AG04450 (cell line): ENCODE data around the gene DCLK1. TPM values are rescaled to one million over a fixed set of nuclear protein-coding genes. Genes with fewer than 3 reads are reported as not detected.

Experiments
- CTCF ChIA-PET: fragments of 300-600, 350-600 bp; formaldehyde crosslinking; extraction: SDS; loops from one replicate; lab custom pipeline; 2022; ENCODE audit warnings: antibody characterized with exemption, inconsistent platforms; lab: Charles Lee
- POLR2A ChIA-PET: fragments of 350-600 bp; formaldehyde crosslinking; extraction: SDS; loops from one replicate; lab custom pipeline; 2021; ENCODE audit warnings: antibody characterized with exemption, inconsistent platforms; lab: Yijun Ruan, JAX
- DNase-seq: peaks from one replicate; pipeline ENCODE4 v3.0.0-alpha.2; 2011; ENCODE audit warnings: low read depth, low spot score
- H3K27ac ChIP-seq: one replicate; pipeline ENCODE4 v1.5.1; 2012; ENCODE audit warnings: low read depth, low read length, control low read depth
- H3K27me3 ChIP-seq: one replicate; pipeline ENCODE4 v1.6.0; 2012; ENCODE audit warnings: low read length; ENCODE audit not compliant: control insufficient read depth, insufficient read depth
- H3K4me3 ChIP-seq: 2 replicates; pipeline ENCODE4 v1.5.1; 2011; ENCODE audit warnings: mild to moderate bottlenecking, low read depth, low read length, control low read depth
- H3K9me3 ChIP-seq: 2 replicates; pipeline ENCODE4 v1.5.1; 2012; ENCODE audit warnings: low read length; ENCODE audit not compliant: control insufficient read depth, insufficient read depth
- polyA plus RNA-seq: library from polyadenylated mRNA; depleted of rRNA; stranded (reverse); fragments of >200 nt; gene quantifications from 2 replicates; pipeline ENCODE4 v1.2.3, GENCODE V29; 2011
- TF ChIP-seq, protein P1 (sequence below): IDR thresholded peaks from 2 replicates; pipeline ENCODE4 v1.5.1; 2011; ENCODE audit warnings: low read depth, low read length, control low read depth, inconsistent platforms

DCLK1 gene
- polyA plus RNA-seq, 1 experiment, result not detected

DNA sequence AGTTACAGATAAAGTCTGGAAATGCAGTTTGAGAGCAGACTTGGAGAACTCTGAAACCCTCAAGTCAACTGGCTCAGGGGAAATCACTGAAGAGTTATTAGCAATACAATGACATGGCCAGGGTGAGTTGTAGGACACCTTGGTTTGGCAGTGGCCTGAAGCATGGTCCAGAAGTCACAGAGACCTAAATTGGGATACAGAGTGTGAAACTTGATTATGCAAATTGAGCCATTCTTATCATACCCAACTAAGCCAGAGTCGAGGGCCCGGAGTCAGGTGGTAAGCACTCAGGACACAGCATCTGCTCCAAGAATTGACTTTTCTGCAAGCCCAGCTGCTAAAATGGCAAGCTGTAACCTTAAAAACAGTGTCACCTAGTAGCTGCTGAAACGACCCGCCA lies 224.5 kb downstream of the DCLK1 start:
- no peaks in the 10 kb centered on the region for H3K27me3 ChIP-seq
- ChIA-PET POLR2A (no interaction called here), CTCF (no interaction called here)
- H3K4me3 ChIP-seq, result no peak overlapping the region
- DNase-seq, result no peak
- no peaks in the 10 kb centered on the region for H3K9me3 ChIP-seq
- TF ChIP-seq, protein P1, sequence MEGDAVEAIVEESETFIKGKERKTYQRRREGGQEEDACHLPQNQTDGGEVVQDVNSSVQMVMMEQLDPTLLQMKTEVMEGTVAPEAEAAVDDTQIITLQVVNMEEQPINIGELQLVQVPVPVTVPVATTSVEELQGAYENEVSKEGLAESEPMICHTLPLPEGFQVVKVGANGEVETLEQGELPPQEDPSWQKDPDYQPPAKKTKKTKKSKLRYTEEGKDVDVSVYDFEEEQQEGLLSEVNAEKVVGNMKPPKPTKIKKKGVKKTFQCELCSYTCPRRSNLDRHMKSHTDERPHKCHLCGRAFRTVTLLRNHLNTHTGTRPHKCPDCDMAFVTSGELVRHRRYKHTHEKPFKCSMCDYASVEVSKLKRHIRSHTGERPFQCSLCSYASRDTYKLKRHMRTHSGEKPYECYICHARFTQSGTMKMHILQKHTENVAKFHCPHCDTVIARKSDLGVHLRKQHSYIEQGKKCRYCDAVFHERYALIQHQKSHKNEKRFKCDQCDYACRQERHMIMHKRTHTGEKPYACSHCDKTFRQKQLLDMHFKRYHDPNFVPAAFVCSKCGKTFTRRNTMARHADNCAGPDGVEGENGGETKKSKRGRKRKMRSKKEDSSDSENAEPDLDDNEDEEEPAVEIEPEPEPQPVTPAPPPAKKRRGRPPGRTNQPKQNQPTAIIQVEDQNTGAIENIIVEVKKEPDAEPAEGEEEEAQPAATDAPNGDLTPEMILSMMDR, result no peak
- no peak overlapping the region for H3K27ac ChIP-seq

DNA sequence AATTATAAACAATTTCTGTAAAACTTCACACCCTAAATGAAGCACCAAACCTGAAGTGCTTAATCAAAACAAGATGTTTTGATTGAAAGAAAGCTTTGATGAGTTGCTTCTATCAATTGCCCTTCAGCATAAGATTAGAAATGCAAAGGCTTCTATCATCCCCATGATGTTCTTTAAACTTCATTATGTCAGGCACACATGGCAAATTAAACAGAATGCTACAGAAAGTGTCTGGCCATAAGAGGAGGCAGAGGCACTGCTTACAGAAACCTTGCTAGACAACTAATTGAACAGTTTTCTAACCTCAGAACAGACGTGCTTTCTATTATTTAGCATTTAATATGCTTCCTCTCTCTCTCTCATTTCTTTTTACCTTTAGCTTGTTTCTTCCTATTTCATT lies 228.1 kb downstream of the DCLK1 start:
- no peak for DNase-seq
- no peaks in the 10 kb centered on the region for H3K27me3 ChIP-seq
- POLR2A ChIA-PET, result interaction anchor here (0.7 kb wide), 1 partner anchor 60 kb away, joined by 3 read pairs; no protein-coding TSS in a partner anchor
- H3K4me3 ChIP-seq, result no peak overlapping the region
- TF ChIP-seq, protein P1, result no peak
- no peak overlapping the region for H3K27ac ChIP-seq
- CTCF ChIA-PET, result interaction anchor here (1.2 kb wide), 1 partner anchor 9 kb away, joined by 3 read pairs; no protein-coding TSS in a partner anchor
- no peaks in the 10 kb centered on the region for H3K9me3 ChIP-seq

DNA sequence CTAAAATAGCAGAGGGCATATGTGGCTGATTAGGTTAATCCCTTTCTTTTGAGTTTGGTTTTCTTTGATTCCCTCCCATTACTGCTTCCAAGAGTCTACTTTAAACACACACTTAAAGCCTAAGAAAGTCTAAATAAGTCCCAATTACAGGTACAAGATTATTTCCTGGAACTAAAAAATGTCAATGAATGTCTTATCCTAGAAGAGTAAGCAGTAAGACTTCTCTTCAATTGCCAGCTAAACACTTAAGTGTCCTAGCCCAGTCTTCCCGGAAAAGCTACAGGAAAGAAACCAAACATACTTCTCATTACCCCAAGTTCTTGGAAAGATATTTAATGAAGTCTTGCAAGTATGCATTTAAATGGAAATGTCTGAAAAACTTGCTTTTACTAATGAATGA lies 233.1 kb downstream of the DCLK1 start:
- no peak overlapping the region for H3K4me3 ChIP-seq
- POLR2A ChIA-PET, result no interaction called here
- H3K27ac ChIP-seq, result no peak overlapping the region
- CTCF ChIA-PET, result no interaction called here
- DNase-seq, result no peak
- no peaks in the 10 kb centered on the region for H3K9me3 ChIP-seq
- TF ChIP-seq, protein P1, result no peak
- no peaks in the 10 kb centered on the region for H3K27me3 ChIP-seq

DNA sequence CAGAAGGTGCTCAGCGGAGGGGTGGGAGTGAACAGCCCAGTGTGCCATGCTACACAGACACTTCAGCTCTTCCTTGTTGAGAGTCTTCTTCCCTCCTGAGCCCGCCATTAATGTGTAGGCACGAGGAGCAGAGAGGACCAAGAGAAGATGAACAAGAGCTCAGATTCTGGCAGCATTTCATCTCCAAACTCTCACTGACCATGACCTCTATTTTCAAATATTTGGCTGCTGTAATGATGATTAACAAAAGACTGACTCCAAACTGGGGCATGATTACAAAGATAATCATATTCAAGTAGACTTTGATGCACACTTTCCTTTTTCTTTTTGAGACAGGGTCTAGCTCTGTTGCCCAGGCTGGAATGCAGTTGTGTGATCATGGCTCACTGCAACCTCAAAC lies 236.5 kb downstream of the DCLK1 start:
- DNase-seq, result no peak
- POLR2A ChIA-PET, result no interaction called here
- TF ChIP-seq, protein P1, result no peak

DNA sequence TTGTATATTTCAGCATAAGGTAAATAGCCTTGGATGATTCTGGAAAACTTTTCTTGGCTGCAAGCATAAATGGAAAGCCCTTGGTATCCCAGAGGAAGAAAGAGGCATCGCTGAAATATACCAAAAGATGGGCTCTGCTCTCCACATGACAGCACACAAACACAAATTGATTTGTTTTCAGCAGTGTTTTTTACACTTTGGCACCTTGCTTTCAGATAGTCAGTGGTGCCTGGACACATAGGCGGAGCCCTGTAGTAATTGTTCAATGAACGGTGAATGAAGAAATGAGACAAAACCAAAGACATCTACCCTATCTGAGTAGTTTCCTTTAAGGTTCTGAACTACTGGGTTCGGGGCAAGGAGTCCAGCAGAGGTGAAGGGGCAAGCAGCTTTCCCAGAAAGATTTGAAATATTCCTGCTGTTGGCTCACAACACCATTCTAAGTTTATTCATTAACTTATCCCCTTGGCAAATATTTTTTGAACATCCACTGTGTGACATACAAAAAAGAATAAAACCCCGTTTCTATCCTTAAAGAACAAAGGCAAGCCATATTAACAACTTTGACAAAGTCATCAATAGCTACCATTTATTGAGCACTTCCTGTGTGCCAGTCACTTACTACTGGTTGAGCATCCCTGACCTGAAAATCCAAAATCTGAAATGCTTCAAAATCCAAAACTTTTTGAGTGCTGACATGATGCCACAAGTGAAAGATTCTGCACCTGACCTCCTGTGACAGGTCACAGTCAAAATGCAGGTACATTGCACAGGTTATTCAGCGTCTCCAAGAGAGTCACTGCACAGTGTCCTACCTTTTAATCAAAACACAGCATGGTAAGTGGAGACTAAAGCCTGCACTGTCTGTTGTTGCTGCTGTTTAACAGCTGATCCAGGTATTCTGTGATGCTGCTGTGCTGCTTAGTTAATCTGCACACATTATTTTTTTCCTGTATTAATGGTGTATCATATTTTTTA lies 238.1 kb downstream of the DCLK1 start:
- H3K9me3 ChIP-seq, result no peaks in the 10 kb centered on the region
- no peaks in the 10 kb centered on the region for H3K27me3 ChIP-seq
- H3K27ac ChIP-seq, result no peak overlapping the region
- no peak for DNase-seq
- CTCF ChIA-PET, result no interaction called here
- POLR2A ChIA-PET, result no interaction called here
- TF ChIP-seq, protein P1, result no peak
- H3K4me3 ChIP-seq, result no peak overlapping the region

More for the DNA sequence above, 236.5 kb downstream of the DCLK1 start:
- no peak overlapping the region for H3K27ac ChIP-seq
- CTCF ChIA-PET, result interaction anchor here (1.1 kb wide), 2 partner anchors 8 to 77 kb away, joined by 3 read pairs; no protein-coding TSS in a partner anchor
- no peaks in the 10 kb centered on the region for H3K9me3 ChIP-seq
- no peaks in the 10 kb centered on the region for H3K27me3 ChIP-seq
- no peak overlapping the region for H3K4me3 ChIP-seq
